GM11168 (cell line): ENCODE data around the gene AKT1.

ENCODE experiments used
- in situ Hi-C: fragments of 300-500 bp; cut with MboI; formaldehyde crosslinking; loops from one replicate; pipeline ENCODE4 v1.12.0; 2022; ENCODE audit warnings: low sequenced_read_pairs; ENCODE audit not compliant: unreplicated experiment

Gene AKT1

GRCh38 chr14:104800771-104801519 is 5.4 kb upstream of the AKT1 start, which contains the start of gene ZBTB42:
Gene ZBTB42, plus strand, starts transcription at chr14:104801101. Its CDS starts 97 bp downstream, at chr14:104801198.
- in situ Hi-C loops, result no loop called here

GRCh38 chr14:104800015-104800770 is 4.6 kb upstream of the AKT1 start:
- in situ Hi-C loops, result no loop called here

DNA sequence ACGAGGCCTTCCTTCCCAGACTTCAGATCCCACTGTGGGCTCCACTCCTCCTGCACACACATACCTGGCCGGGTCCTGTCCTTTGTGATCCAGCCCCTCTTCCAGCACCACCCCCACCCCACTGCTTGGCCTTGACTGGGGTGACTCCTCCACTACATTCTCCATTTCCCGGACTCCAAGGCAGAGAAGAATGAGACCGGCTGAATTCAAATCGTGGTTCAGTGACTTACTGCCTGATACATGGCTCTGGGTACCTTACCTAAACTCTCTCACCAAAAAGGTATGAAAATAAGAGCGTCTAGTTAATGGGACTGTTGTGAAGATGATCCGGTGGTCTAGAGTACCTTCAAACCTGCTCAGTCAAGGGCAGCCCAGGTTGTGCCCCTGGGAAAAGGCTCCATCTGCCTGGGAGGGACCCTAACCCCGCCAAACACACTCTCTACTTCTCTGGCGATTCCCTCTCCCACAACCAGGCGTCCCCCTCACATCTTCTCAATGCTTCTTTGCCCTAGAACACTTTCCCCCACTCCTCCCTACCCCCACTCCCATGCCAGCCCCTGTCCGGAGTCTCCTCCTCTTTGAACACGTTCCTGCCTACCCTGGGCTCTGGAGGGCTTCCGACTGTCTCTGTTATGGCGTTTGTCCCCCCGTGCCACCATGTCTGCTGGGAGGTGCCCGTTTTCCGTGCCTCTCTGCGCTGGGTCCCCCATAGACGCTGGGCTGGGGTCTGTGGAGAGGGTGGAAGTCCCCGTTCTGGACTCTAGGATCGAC is 3.9 kb upstream of the AKT1 start:
- in situ Hi-C loops, result no loop called here

GRCh38 chr14:104798300-104799243 is 3.0 kb upstream of the AKT1 start:
- in situ Hi-C loops, result no loop called here

GRCh38 chr14:104797115-104798044 is 1.8 kb upstream of the AKT1 start:
- in situ Hi-C loops, result no loop called here

DNA sequence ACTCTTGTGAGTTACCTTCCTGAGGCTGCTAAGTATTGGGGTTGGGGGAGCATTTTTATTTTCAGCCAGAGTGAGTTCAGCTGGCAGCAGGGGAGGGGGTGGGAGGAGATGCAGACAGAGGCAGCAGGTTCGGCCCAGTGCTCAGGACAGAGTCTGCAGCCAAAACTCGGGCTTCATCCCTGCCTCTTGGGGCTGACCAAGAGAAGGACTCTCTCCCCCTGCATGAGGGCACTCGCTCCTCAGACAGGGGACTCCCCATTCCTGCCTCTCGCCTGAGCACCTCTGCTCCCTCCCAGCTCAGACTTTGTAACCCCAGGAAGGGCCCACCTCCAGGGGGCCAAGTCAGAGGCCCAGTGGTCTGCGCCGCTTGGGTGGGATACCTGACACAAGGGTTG is 1.1 kb upstream of the AKT1 start:
- in situ Hi-C loops, result no loop called here

GRCh38 chr14:104795781-104796686 is 486 bp upstream of the AKT1 start:
- in situ Hi-C loops, result no loop called here

- in situ Hi-C loops, result no loop called here
These were observed 936 bp downstream of the AKT1 start for GRCh38 chr14:104794631-104794992.

DNA sequence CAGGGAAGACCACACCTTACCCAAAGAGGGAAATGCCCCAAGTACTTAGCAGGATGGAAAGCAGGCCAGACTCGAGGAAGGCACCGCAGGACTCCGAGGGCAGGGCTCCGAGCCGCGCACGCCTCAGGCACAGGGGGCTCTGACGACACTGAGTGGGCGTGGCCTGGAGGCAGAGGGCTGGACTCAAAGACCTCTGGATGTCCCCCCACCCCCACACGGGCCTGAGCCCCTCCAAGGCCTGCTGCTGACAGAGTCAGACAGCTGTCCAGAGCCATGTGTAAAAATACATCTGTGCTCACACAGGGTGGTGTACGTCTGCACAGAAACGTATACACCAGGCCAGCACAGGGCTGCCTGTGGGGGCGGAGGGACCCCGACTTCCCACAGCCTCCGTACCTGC is 1.4 kb downstream of the AKT1 start:
- in situ Hi-C loops, result no loop called here

GRCh38 chr14:104793703-104793959 is 1.9 kb downstream of the AKT1 start:
- in situ Hi-C loops, result no loop called here

DNA sequence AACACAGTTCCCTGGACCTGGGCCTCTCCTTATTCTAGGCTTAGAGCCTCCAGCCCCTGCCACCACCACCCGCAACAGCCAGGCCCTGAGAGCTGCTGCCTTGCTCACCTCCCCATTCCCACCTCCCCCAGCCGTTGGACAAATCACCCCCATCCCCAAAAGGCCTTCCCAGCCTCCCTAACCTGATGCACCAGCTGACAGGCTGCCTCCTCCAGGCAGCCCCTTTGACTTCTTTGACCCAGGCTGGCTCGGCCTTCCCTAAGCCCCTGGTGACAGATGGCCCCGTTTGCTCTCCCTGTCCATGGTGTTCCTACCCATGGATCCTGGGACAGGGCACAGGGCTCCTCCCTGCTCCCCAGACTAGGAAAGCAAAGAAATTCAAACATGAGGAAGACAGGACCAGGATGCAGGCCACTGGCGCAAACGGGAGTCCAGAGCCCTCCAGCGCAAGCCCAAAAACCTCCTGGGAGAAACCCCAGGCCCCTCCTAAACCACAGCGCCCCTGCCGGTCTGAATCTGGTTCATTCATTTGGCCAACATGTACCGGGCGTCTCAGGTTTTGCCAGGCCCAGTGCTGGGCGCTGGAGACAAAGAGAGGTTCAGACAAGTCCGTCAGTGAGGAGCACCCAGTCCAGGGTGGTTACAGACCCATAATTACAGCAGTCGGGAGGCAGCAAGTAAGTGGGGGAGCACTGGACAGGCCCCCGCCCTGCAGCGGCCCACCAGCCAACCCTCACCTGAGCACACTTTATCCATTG is 2.4 kb downstream of the AKT1 start:
- in situ Hi-C loops, result no loop called here

DNA sequence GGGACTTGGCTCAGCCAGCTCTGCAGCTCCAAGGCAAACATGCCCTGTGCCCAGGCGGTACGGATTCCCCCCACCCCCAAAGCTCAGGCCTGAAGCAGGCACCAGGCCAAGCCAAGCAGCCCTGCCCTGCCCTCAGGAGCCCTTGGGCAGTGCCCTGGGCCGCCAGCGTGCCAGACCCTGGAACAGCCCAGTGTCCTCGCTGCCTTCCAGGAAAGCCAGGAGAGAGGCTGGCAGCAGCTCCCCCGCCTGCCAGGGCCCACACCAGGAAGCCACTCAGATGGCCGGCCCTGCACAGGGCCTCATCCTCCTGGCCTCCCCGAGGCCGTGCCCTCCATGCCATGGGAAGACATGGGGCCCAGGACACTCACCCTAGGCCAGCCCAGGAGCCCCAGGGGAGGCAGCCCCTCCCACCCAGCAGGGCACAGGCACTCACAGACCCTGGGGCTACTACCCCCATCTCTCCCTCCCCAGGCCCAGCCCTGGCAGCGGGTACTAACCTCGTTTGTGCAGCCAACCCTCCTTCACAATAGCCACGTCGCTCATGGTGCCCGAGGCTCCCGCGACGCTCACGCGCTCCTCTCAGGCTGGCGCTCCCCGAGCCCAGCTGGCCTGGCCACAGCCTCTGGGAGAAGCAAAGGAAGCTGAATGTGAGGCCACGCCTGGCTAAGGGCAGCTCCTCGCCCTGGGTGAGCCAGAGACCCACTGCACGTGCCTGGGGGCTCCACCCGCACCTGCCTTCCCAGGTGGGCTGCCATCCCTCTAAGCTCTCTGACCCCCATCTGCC is 3.3 kb downstream of the AKT1 start:
- in situ Hi-C loops, result no loop called here

GRCh38 chr14:104791425-104791824 is 4.1 kb downstream of the AKT1 start:
- in situ Hi-C loops, result no loop called here

DNA sequence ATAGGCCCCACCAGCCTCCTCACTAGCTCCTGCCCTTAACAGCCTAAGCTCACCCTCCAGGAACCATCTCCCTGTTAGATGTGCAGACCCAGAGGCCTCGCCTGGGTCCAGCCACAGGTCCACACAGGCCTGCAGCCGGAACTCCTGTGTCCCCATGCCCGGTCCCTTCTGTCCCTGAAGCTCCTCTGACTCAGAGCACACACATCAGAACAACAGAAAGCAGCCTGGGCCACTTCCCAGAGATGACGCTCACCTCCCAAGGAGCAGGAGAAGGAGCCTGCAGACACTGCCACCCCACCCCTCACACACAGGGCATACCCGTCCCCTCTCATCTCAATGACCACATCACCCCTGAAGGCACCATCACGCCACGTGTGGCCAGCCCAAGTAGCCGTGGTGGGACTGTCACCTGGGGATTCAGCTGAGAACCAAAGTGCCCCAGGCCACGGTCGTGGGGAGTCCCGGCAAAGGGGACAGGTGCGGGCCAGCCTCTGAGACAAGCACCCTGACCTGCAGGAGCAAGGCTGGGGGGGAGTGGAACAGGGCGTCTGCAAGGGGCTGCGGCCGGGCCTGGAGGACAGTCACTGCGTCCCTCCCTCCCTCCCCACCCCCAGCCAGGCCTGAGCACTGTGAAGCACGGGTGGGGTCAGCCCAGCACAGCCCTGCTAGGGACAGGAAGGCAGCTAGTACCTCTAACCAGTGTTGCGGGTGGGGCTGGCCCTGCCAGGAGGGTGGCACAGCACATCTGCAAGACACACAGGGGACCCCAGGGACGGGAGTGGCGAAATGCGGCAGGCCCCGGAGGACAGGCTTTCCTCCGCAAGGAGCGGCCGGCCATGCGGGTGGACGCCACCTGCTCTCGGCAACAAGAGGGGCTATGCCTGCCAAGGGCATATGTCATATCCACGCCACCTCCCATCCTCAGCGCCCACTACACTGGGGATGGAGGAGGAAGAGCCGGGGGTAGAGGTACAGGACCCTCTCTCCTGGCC is 5.5 kb downstream of the AKT1 start:
- in situ Hi-C loops, result no loop called here

DNA sequence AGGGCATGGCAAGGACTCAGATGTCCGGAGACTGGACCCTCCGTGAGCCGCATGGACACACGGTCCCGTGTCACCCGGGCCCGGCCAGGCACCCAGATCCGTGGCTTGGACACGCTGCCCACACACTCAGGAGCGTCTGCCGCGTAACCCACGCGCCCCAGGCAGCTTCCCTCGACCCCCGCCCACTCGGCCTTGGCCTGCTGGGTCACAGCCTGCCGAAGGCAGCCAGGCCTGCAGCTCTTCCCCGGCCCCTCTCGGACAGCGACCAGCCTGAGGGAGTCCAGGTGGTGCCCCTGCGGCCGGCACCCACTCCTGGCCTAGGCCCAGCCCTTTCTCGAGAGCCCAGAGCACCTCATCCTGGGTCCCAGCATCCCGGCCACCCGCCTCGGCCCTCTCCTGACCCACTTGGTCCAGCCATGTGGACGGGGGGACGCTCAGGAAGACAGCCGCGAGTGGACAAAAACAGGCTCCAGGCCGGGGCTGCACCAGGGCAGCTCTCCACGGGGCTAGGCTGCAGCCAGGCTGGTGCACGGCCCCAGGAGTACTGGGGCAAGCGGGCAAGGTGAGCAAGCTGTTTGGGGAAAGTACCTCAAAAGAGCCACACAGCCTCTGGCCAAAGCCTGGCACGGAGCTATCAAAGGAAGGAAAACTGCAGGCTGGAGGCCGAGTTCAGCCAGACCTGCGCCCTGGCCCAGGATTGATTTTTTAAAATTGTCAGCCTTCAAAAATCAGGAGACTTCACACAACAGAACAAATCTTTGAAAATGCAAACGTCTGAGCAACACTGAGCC is 6.5 kb downstream of the AKT1 start:
- in situ Hi-C loops, result no loop called here
